Hypothalamus (tissue), 51 donors: Measurements from ENCODE around the gene DDIT3.
"Not testable (repeated sequence)": the region's sequence is repeated elsewhere in the genome, so short reads cannot be mapped to it uniquely, and the experiment has no call there.

Experiments used
- DNase-seq, 51 donors: peaks; one replicate each; lab custom pipeline; 2025; lab: John Stamatoyannopoulos, UW

The DDIT3 gene

DNA sequence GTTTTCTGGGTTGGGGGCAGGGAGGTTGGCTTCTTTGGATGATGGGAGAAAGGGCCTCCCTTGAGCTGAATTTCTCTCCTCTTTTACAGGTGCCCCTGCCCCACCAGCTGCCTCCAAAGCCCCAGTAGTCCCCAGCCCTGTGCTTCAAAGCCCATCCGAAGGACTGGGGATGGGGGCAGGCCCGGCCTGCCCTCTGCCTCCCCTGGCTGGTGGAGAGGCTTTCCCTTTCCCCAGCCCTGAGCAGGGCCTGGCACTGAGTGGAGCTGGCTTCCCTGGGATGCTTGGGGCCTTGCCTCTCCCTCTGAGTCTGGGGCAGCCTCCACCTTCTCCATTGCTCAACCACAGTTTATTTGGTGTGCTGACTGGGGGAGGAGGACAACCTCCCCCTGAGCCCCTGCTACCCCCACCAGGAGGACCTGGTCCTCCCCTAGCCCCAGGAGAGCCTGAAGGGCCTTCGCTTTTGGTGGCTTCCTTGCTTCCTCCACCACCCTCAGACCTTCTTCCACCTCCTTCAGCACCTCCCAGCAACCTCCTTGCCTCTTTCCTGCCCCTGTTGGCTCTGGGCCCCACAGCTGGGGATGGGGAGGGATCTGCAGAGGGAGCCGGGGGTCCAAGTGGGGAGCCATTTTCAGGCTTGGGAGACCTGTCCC, 6.3 kb upstream of the DDIT3 start:
- DNase-seq: no peak

- DNase-seq: no peak
These were observed 5.5 kb upstream of the DDIT3 start for GRCh38 chr12:57525615-57526383.

DNA sequence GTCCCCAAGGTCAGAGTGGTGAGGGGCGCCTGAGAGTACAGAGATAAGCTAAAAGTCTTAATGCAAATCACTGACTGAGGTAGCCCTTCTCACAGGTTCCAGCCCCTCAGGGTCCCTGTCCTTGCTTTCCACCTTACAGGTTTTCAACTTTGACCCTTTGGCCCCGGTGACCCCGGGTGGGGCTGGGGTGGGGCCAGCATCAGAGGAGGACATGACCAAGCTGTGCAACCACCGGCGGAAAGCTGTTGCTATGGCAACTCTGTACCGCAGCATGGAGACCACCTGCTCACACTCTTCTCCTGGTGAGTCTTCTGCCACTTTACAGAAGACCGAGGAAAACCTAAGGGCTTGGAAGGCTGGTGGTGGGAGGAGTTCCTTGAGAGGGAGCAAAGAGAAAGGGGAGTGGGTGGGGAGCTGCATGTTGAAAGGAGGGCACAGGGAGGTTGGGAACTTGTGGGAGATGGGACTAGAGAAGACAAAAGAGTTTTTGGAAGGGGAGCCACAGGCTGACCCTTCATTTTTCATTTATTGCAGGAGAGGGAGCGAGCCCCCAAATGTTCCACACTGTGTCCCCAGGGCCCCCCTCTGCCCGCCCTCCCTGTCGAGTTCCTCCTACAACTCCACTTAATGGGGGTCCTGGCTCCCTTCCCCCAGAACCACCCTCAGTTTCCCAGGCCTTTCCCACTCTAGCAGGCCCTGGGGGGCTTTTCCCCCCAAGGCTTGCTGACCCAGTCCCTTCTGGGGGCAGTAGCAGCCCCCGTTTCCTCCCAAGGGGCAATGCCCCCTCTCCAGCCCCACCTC, 4.7 kb upstream of the DDIT3 start:
- DNase-seq: no peak

- peak in 1 of 51 donors; percentile 2 for DNase-seq
These were observed 3.6 kb upstream of the DDIT3 start for GRCh38 chr12:57523706-57524614.

GRCh38 chr12:57522887-57523705, 2.8 kb upstream of the DDIT3 start:
- peak in 31 of 51 donors; percentile 8 to 72 (median 49) for DNase-seq

DNA sequence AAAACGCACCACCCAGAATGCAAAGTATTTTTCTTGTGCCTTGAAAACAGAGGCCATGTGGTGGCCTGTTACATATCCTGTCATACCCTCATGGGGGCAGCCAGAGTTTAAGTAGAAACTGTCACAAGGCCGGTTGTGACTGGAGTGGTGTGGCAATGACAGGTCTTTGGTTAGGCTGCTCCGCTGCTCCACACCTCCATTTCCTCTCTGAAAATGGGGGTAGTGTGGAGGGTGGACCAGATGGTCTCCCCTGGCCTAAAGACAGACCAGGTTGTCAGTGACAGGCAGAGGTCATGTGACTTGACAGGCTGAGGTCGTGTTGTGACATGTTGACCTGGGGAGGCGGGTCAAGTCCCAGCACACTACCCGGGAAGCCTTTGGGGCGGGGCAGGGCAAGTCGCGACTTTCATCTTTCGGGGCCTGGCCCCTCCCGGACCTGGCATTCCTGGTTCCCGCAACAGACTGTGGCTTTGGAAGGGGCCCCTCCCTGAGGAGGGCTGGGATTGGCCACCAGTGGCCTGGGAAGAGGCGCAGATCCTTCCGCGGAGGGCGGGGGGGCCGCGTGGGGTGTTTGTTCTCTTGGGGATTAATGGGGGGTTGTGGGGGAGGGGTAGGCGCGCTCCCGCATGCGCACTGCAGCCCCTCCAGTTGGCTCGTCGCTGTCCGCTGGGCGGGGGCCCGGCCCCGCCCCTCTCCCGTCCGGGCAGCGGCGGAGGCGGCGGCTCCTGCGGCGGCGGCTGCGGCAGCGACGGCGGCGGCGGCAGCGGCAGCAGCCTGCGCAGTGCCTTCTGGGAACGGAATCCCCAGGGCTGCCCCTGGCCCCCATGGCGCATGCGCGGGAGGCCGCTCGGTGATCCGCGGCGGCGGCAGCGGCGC, 1.9 kb upstream of the DDIT3 start, which contains the start of gene MBD6:
MBD6 (plus strand) TSS at position 814 of the 876 bp plus-strand sequence. CDS start 1,480 bp downstream, outside the sequence.
- DNase-seq: peak; percentile 58 to 97 (median 88)

DNA sequence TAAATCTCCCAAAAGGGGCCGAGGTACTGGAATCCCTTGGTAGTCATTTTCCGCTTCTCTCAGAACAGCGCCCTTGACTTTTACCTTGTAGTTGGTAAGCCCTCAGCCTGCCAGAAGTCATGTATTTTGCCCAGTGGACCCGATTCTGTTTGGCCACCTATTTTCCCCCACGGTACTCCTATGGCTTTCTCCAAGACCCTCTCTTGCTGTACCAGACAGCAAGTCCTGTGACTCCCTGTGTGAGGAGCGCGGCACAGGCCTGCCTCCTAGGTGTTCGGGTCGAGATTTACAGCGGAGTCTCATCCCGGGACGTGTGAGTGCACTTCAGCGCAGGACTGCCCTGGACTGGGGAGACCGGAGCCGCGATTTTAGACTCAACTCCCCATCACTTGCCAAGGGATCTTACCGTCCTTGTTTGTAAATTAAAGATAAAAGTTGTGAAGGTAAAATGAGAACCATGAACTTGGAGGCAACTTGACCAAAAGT, 1.3 kb upstream of the DDIT3 start:
- DNase-seq: peak in 34 of 51 donors; percentile 10 to 77 (median 34)

- peak in 5 of 51 donors; percentile 10 to 52 (median 25) for DNase-seq
These were observed 590 bp downstream of the DDIT3 start for GRCh38 chr12:57519796-57520052.

DNA sequence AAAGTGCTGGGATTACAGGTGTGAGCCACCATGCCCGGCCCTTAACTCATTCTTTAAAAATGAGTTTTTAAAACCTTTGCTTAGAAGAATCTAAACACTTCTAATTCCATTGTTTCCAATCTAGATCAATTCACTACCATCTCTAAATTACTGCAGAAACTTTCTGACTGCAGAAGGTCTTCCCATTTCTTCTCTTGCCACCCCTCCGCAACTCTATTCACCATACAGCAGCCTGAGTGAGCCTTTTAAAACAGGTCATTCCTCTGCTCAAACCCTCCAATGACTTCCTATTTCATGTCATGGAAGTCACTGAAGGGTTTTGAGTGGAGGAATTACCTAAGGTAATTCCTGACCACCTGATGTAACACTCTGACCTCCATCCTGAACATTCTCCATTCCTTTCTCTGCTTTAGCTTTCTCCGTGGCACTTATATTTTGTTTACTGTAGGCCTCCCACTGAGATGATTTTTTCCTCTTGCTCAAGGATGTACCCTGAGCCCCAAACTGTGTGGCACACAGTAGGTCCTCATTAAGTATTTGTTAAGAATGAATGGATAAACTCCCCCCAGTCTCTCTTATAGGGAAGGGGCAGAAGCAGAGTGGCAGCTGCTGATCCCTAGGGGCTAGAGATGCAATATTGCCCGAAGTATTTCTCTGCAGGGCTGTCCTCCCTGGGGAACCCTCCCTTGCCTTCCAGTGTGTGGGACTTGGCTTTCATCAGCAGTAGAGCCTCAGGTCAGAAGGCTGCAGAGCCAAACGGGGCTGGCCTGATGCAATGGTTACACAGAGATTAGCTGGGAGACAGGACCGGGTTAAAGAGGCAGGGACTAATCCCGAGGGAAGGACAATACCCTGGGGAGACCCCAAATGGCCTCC, 1.2 kb downstream of the DDIT3 start:
- DNase-seq: no peak

DNA sequence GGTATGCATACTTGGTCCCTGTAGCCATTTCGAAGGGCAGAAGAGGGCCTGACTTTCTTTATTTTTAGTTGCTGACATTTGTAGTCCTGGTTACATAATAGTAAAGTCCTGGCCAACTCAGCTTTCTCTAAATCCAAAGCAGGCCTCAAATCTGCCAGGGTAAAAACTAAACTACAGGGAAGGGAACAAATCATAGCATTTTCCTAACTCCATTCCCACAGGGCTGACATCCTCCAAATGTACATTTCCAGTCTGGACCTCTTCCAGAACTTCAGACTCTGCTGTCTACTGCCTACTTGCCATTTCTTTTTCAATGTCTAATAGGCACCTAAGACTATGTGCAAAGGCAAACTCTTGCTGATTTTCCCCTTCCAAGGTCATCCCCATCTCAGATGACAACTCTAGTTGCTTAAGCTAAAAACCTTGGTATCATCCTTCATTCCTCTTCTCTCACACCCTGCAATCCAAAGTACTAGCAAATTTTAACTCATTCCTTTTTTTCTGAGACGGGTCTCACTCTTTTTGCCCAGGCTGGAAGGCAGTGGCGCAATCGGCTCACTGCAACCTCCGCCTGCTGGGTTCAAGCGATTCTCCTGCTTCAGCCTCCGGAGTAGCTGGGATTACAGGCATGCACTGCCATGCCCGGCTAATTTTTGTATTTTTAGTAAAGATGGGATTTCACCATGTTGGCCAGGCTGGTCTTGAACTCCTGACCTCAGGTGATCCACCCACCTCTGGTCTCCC, 2.0 kb downstream of the DDIT3 start:
- no peak for DNase-seq

DNA sequence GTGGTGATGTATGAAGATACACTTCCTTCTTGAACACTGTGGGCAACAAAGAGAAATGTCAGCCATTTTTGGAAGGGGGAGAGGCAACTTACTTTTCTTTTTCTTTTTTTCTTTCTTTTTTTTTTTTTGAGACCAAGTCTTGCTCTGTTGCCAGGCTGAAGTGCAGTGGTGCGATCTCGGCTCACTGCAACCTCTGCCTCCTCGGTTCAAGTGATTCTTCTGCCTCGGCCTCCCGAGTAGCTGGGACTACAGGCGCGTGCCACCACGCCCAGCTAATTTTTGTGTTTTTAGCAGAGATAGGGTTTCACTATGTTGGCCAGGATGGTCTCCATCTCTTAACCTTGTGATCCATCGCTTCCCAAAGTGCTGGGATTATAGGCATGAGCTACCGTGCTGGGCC, 2.6 kb downstream of the DDIT3 start:
- not testable (repeated sequence) for DNase-seq

DNA sequence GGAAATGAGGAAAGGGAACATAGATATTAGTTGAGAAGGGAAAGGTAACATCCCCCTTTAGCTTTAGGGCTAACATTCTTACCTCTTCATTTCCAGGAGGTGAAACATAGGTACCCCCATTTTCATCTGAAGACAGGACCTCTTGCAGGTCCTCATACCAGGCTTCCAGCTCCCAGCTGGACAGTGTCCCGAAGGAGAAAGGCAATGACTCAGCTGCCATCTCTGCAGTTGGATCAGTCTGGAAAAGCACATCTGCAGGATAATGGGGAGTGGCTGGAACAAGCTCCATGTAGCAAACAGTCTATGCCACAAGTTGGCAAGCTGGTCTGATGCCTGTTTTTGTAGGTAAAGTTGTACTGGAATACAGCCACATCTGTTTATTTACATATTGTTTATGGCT, 3.1 kb downstream of the DDIT3 start:
- DNase-seq: no peak

DNA sequence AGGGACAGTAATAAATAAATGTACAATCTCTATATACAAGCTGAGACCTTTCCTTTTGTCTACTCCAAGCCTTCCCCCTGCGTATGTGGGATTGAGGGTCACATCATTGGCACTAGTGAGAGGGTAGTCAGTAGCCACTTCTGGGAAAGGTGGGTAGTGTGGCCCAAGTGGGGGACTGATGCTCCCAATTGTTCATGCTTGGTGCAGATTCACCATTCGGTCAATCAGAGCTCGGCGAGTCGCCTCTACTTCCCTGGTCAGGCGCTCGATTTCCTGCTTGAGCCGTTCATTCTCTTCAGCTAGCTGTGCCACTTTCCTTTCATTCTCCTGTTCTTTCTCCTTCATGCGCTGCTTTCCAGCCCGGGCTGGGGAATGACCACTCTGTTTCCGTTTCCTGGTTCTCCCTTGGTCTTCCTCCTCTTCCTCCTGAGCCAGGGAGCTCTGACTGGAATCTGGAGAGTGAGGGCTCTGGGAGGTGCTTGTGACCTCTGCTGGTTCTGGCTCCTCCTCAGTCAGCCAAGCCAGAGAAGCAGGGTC, 3.6 kb downstream of the DDIT3 start:
- DNase-seq: no peak

- DNase-seq: no peak
These were observed 4.3 kb downstream of the DDIT3 start for GRCh38 chr12:57515934-57516541.

- DNase-seq: no peak
These were observed 4.8 kb downstream of the DDIT3 start for GRCh38 chr12:57515408-57515933.
